Measurements from ENCODE around the gene HIVEP1.

Gene HIVEP1

DNA sequence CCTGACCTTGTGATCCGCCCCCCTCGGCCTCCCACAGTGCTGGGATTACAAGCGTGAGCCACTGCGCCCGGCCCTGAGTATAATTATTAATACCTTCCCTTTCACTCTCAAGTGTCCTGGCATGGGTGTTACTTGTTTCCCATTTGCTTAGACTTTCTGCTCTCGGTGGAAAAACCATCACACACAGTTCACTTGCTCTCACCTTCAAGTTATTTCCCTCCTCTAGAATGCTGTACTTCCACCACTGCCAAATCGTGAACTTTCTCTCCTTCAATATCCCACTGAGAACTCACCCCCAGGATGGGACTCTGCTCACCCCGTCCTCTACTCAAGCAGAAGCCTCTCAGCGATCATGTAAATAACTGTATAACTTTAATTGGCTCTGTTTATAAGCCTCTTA, 4.6 kb upstream of the HIVEP1 start:
- H3K27ac ChIP-seq = peak overlapping the region; percentile 92
- TF ChIP-seq CTCF (conservative IDR thresholded peaks at IDR 0.05) (no peak), ZFX (IDR thresholded peaks at IDR 0.05) (no peak)

- no peak for TF ChIP-seq ZFX (IDR thresholded peaks at IDR 0.05)
- TF ChIP-seq CTCF (conservative IDR thresholded peaks at IDR 0.05) = no peak
- H3K27ac ChIP-seq = peak overlapping the region; percentile 92
These were observed 4.2 kb upstream of the HIVEP1 start for GRCh38 chr6:12007887-12008286.

- no peak for TF ChIP-seq ZFX (IDR thresholded peaks at IDR 0.05)
- TF ChIP-seq CTCF (conservative IDR thresholded peaks at IDR 0.05) = no peak
- peak overlapping the region; percentile 92 for H3K27ac ChIP-seq
These were observed 3.5 kb upstream of the HIVEP1 start for GRCh38 chr6:12008366-12009179.

GRCh38 chr6:12009180-12009685, 2.9 kb upstream of the HIVEP1 start:
- TF ChIP-seq CTCF (conservative IDR thresholded peaks at IDR 0.05) (no peak), ZFX (IDR thresholded peaks at IDR 0.05) (no peak)
- peak overlapping the region; percentile 92 for H3K27ac ChIP-seq

GRCh38 chr6:12009876-12010634, 2.1 kb upstream of the HIVEP1 start:
- TF ChIP-seq ZFX (IDR thresholded peaks at IDR 0.05) = no peak
- no peak for TF ChIP-seq CTCF (conservative IDR thresholded peaks at IDR 0.05)
- peak overlapping the region; percentile 98 for H3K27ac ChIP-seq

DNA sequence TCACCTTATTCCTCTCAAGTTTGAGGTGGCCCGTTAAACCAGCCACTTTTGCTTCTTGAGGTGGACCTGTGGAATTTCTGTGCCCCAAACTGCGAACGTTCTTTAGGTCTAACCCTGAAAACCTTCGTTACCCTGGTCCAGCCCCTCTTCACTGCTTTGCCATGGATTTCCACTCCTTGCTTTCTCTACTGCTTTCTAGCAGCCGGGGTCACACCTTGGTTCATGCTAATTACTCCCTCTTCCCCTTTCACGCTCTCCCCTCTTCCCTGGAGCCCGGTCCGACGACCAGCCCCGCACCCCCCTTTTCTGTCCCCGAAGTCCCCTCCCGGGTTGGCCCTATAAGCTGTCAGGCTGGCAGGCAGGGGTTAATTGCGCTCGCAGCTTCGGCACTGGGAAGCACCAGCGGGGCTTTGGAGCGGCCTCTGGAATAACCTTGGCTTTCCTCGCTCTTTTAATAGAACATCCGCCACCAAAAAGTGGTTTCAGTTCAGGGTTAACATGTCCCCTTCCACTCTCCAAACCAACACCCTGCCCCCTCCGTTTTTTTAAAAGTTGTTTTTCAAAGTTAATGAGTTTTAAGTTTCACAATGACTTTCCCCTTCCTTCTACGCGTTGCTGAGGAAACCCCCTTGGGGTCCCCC, 1.4 kb upstream of the HIVEP1 start:
- TF ChIP-seq CTCF (conservative IDR thresholded peaks at IDR 0.05) (no peak), ZFX (IDR thresholded peaks at IDR 0.05) (no peak)
- peak overlapping the region; percentile 98 for H3K27ac ChIP-seq
